OCI-LY7 (cell line): Measurements from ENCODE around the gene LDLRAP1.

Experiments used
- CTCF ChIP-seq: fragments of 200-600 bp; sonication (generic); conservative IDR thresholded peaks from 2 replicates; pipeline ENCODE4 v1.5.1; 2014; ENCODE audit warnings: mild to moderate bottlenecking, antibody characterized with exemption, low read length, moderate library complexity, mixed read lengths
- EZH2phosphoT487 ChIP-seq: fragments of 200-600 bp; sonication (generic); IDR thresholded peaks from 2 replicates; pipeline ENCODE4 v1.6.1; 2018; ENCODE audit warnings: low read depth, borderline replicate concordance, mild to moderate bottlenecking, mixed run types, antibody characterized with exemption, low read length, moderate library complexity, mixed read lengths

- TF ChIP-seq EZH2phosphoT487 (no peak), CTCF (no peak)
These were observed 18.6 kb upstream of the LDLRAP1 start for GRCh38 chr1:25524568-25525360.
